K562 (cell line): ENCODE measurements around the gene POLD1. TPM values are rescaled to one million over a fixed set of nuclear protein-coding genes. Genes with fewer than 3 reads are reported as not detected.

Experiments
- BHLHE40 ChIP-seq: IDR thresholded peaks from 2 replicates; pipeline ENCODE4 v1.6.1; 2011; ENCODE audit warnings: low read length, improper control_type of control experiment
- CBFB ChIP-seq: sonication (generic); formaldehyde crosslinking; IDR thresholded peaks from 2 replicates; pipeline ENCODE4 v1.4.0; 2020; ENCODE audit warnings: mild to moderate bottlenecking, missing genetic modification reagents
- ETV6 ChIP-seq, 3 experiments: fragments of 150-350 bp in 1 of 3; sonication (generic) in 1 of 3; formaldehyde crosslinking in 1 of 3; IDR thresholded peaks; 2 replicates each; pipeline versions ENCODE4 v1.6.1 to v1.8.0; 2014 to 2022; ENCODE audit warnings: borderline replicate concordance in 2 of 3, low read depth in 2 of 3, antibody characterized with exemption in 1 of 3, low read length in 1 of 3, mild to moderate bottlenecking in 1 of 3, missing genetic modification reagents in 1 of 3
- HDAC1 ChIP-seq, 2 experiments: fragments of 450-650 bp; IDR thresholded peaks; 2 replicates each; pipeline ENCODE4 v1.6.1; 2016 to 2017; ENCODE audit warnings: inconsistent platforms in 1 of 2, mild to moderate bottlenecking in 1 of 2, moderate library complexity in 1 of 2
- HDGF ChIP-seq: fragments of 450-650 bp; IDR thresholded peaks from 2 replicates; pipeline ENCODE4 v1.6.1; 2016
- KLF10 ChIP-seq: fragments of 250-450 bp; sonication (Bioruptor Pico); IDR thresholded peaks from 2 replicates; pipeline ENCODE4 v1.6.1; 2021; ENCODE audit warnings: matching md5 sums
- RBM17 ChIP-seq: fragments of 200-400 bp; formaldehyde crosslinking; IDR thresholded peaks from 2 replicates; pipeline ENCODE4 v1.6.1; 2017; ENCODE audit warnings: low read depth, mild to moderate bottlenecking, low read length, borderline replicate concordance
- SMARCC2 ChIP-seq: fragments of 450-650 bp; IDR thresholded peaks from 2 replicates; pipeline ENCODE4 v1.6.1; 2017; ENCODE audit warnings: antibody characterized with exemption, moderate library complexity, mild to moderate bottlenecking, low read depth
- TAF9B ChIP-seq: fragments of 450-650 bp; IDR thresholded peaks from 2 replicates; pipeline ENCODE4 v1.6.1; 2018; ENCODE audit warnings: mild to moderate bottlenecking; ENCODE audit not compliant: partially characterized antibody
- TSC22D4 ChIP-seq: fragments of 450-650 bp; IDR thresholded peaks from 2 replicates; pipeline ENCODE4 v1.6.1; 2016; ENCODE audit warnings: missing genetic modification characterization, missing biosample characterization, control low read depth
- ZBTB1 ChIP-seq: sonication (generic); formaldehyde crosslinking; IDR thresholded peaks from 2 replicates; pipeline ENCODE4 v1.8.1; 2023; ENCODE audit warnings: missing genetic modification reagents, low read depth, mild to moderate bottlenecking, borderline replicate concordance
- ZNF316 ChIP-seq: fragments of 450-650 bp; IDR thresholded peaks from 2 replicates; pipeline ENCODE4 v1.6.1; 2016
- ZNF551 ChIP-seq: fragments of 250-450 bp; sonication (Bioruptor Pico); IDR thresholded peaks from 2 replicates; pipeline ENCODE4 v1.5.0; 2021; ENCODE audit warnings: mild to moderate bottlenecking, moderate library complexity
- polyA plus RNA-seq, 8 experiments: library from polyadenylated mRNA; depleted of rRNA in 4 of 8; stranded (reverse) in 5 of 8; unstranded in 3 of 8; fragments of >200 nt; fragmentation: Nextera tagmentation in 2 of 8; fragmentation: Illumina TruSeq in 1 of 8; extraction: Ambion mirVana in 2 of 8; extraction: Trizol in 1 of 8; gene quantifications; 2 replicates each; pipeline versions ENCODE4 v1.2.1 to v1.2.3, GENCODE V29; 2011 to 2014; ENCODE audit warnings: inconsistent platforms in 1 of 8, missing spikeins in 1 of 8
- total RNA-seq, 7 experiments: library from RNA; depleted of rRNA in 6 of 7; stranded (reverse); fragments of >200 nt in 6 of 7; fragmentation: Illumina TruSeq in 2 of 7; extraction: Trizol in 2 of 7; gene quantifications; 2 replicates each; pipeline versions ENCODE4 v1.2.1 to v1.2.3, GENCODE V29; 2011 to 2021; ENCODE audit warnings: low replicate concordance in 1 of 7
- TF ChIP-seq, protein P1 (sequence below), 3 experiments: fragments of 200-800 bp in 1 of 3; fragments of 250-450 bp in 1 of 3; fragments of 450-650 bp in 1 of 3; sonication (Bioruptor Pico) in 1 of 3; sonication (Bioruptor generic) in 1 of 3; formaldehyde crosslinking in 1 of 3; IDR thresholded peaks; 2 replicates each; pipeline versions ENCODE4 v1.6.1 to v1.8.0; 2016 to 2022; ENCODE audit warnings: mild to moderate bottlenecking in 2 of 3, missing genetic modification characterization in 2 of 3, missing compliant biosample characterization in 1 of 3, moderate library complexity in 1 of 3
- TF ChIP-seq, protein P2 (sequence below): fragments of 250-450 bp; sonication (Bioruptor Pico); IDR thresholded peaks from 2 replicates; pipeline ENCODE4 v1.8.0; 2021; ENCODE audit warnings: moderate library complexity, mild to moderate bottlenecking, inconsistent platforms
- TF ChIP-seq, protein P3 (sequence below): sonication (generic); formaldehyde crosslinking; IDR thresholded peaks from 2 replicates; pipeline ENCODE4 v1.8.1; 2023; ENCODE audit warnings: mild to moderate bottlenecking, missing genetic modification reagents
- TF ChIP-seq, protein P4 (sequence below): fragments of 250-450 bp; sonication (Bioruptor Pico); IDR thresholded peaks from 2 replicates; pipeline ENCODE4 v1.4.0; 2020; ENCODE audit warnings: mild to moderate bottlenecking

Gene POLD1
- total and polyA plus RNA-seq, 9 of the 15 experiments (the other 6 are each of a cell fraction or from before 2014, with no cell fraction given): 1.3 to 312 (median 47.8) TPM

DNA sequence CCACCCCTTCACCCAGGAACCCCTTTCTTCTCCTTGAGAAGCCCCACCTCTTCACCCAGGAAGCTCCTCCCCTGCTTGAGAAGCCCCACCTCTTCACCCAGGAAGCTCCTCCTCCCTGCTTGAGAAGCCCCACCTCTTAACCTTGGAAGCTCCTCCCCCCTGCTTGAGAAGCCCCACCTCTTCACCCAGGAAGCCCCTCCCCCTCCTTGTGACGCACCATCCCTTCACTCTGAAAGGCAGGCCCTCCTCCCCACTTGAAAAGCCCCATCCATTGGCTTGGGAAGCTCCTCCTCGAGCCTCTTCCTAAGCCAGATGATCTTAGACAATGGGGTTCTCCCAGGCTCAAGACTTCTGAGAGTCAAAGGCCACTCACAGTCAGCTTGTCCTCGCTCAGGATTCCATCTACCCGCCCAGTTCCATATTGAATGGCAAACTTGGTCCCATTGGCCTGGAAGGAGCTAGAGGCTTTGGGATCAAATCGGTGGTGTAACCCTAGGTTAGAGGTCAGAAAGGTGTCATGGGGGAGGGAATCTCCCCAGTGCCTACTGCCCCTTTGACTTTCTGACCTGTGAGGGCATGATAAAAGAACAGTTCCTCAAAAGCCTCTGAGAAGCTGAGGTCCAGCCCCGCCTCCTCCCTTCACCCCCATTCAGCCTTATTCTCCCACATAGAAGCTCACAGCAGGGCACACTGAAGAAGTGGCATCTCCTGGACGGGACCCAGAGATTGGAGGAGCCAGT, 22.7 kb upstream of the POLD1 start (continued):
- TF ChIP-seq, protein P1, sequence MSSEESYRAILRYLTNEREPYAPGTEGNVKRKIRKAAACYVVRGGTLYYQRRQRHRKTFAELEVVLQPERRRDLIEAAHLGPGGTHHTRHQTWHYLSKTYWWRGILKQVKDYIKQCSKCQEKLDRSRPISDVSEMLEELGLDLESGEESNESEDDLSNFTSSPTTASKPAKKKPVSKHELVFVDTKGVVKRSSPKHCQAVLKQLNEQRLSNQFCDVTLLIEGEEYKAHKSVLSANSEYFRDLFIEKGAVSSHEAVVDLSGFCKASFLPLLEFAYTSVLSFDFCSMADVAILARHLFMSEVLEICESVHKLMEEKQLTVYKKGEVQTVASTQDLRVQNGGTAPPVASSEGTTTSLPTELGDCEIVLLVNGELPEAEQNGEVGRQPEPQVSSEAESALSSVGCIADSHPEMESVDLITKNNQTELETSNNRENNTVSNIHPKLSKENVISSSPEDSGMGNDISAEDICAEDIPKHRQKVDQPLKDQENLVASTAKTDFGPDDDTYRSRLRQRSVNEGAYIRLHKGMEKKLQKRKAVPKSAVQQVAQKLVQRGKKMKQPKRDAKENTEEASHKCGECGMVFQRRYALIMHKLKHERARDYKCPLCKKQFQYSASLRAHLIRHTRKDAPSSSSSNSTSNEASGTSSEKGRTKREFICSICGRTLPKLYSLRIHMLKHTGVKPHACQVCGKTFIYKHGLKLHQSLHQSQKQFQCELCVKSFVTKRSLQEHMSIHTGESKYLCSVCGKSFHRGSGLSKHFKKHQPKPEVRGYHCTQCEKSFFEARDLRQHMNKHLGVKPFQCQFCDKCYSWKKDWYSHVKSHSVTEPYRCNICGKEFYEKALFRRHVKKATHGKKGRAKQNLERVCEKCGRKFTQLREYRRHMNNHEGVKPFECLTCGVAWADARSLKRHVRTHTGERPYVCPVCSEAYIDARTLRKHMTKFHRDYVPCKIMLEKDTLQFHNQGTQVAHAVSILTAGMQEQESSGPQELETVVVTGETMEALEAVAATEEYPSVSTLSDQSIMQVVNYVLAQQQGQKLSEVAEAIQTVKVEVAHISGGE (CRISPR knock-in tag; IDR thresholded peaks at IDR 0.05): no peak
- TF ChIP-seq BHLHE40: no peak
- TF ChIP-seq HDGF: peak; percentile 87; the same call in 1 of the 2 replicates
- TF ChIP-seq, protein P2, sequence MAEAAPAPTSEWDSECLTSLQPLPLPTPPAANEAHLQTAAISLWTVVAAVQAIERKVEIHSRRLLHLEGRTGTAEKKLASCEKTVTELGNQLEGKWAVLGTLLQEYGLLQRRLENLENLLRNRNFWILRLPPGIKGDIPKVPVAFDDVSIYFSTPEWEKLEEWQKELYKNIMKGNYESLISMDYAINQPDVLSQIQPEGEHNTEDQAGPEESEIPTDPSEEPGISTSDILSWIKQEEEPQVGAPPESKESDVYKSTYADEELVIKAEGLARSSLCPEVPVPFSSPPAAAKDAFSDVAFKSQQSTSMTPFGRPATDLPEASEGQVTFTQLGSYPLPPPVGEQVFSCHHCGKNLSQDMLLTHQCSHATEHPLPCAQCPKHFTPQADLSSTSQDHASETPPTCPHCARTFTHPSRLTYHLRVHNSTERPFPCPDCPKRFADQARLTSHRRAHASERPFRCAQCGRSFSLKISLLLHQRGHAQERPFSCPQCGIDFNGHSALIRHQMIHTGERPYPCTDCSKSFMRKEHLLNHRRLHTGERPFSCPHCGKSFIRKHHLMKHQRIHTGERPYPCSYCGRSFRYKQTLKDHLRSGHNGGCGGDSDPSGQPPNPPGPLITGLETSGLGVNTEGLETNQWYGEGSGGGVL (CRISPR knock-in tag): no peak
- no peak for TF ChIP-seq TSC22D4
- TF ChIP-seq KLF10 (CRISPR knock-in tag): no peak
- TF ChIP-seq TAF9B: no peak
- TF ChIP-seq ETV6 (IDR thresholded peaks at IDR 0.05; ENCODE audit: borderline replicate concordance in 1 of 2, low read depth in 2 of 2, low read length in 1 of 2): no peak
- no peak for TF ChIP-seq ETV6 (CRISPR knock-in tag; IDR thresholded peaks at IDR 0.05; ENCODE audit: borderline replicate concordance)
- TF ChIP-seq CBFB: no peak
- TF ChIP-seq, protein P3, sequence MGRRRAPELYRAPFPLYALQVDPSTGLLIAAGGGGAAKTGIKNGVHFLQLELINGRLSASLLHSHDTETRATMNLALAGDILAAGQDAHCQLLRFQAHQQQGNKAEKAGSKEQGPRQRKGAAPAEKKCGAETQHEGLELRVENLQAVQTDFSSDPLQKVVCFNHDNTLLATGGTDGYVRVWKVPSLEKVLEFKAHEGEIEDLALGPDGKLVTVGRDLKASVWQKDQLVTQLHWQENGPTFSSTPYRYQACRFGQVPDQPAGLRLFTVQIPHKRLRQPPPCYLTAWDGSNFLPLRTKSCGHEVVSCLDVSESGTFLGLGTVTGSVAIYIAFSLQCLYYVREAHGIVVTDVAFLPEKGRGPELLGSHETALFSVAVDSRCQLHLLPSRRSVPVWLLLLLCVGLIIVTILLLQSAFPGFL (CRISPR knock-in tag): no peak
- no peak for TF ChIP-seq ZBTB1 (CRISPR knock-in tag)
- TF ChIP-seq, protein P4, sequence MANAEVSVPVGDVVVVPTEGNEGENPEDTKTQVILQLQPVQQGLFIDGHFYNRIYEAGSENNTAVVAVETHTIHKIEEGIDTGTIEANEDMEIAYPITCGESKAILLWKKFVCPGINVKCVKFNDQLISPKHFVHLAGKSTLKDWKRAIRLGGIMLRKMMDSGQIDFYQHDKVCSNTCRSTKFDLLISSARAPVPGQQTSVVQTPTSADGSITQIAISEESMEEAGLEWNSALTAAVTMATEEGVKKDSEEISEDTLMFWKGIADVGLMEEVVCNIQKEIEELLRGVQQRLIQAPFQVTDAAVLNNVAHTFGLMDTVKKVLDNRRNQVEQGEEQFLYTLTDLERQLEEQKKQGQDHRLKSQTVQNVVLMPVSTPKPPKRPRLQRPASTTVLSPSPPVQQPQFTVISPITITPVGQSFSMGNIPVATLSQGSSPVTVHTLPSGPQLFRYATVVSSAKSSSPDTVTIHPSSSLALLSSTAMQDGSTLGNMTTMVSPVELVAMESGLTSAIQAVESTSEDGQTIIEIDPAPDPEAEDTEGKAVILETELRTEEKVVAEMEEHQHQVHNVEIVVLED (CRISPR knock-in tag): no peak
- TF ChIP-seq SMARCC2: no peak
- no peak for TF ChIP-seq ZNF551 (CRISPR knock-in tag)
- TF ChIP-seq RBM17: no peak
- no peak for TF ChIP-seq HDAC1 (IDR thresholded peaks at IDR 0.05)
- TF ChIP-seq ZNF316: no peak
